NK-92 (cell line): Measurements from ENCODE around the gene IGFBPL1.
"Not testable (repeated sequence)": the region's sequence is repeated elsewhere in the genome, so short reads cannot be mapped to it uniquely, and the experiment has no call there.

Experiments
- DNase-seq: peaks from one replicate; lab custom pipeline; 2025; ENCODE audit not compliant: unreplicated experiment; lab: John Stamatoyannopoulos, UW

IGFBPL1 gene

DNA sequence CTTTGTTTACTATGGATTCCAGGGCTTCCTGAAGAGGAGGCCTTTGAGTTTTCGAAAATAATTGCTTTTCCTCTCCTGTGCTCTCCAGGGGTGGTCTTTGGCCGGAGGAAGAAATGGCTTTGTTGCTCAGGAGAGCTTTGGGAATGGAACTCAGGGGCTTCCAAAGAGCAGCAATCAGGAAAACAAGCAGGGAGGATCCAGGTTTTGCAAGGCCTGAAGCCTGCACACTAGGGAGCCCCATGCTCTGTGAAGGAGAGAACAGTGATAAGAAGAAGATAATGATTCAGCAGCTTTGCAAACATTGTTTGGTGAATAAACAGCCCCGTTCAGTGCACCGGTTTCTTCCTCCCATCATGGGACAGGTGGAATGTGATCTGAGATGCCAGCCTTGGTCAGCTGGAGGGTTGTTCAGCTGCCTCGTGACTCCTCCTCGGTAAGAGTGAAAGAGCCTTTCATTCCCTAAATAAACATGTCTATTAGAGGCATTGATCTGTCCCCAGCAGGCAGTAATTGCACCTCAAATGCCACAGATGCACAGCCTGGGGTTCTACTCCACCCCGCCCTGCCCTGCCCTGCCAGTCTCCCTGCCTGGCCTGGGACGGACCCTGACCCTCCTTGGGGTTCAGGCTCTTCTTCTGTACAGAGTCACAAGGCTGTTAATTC lies 43.3 kb downstream of the IGFBPL1 start:
- no peak for DNase-seq

DNA sequence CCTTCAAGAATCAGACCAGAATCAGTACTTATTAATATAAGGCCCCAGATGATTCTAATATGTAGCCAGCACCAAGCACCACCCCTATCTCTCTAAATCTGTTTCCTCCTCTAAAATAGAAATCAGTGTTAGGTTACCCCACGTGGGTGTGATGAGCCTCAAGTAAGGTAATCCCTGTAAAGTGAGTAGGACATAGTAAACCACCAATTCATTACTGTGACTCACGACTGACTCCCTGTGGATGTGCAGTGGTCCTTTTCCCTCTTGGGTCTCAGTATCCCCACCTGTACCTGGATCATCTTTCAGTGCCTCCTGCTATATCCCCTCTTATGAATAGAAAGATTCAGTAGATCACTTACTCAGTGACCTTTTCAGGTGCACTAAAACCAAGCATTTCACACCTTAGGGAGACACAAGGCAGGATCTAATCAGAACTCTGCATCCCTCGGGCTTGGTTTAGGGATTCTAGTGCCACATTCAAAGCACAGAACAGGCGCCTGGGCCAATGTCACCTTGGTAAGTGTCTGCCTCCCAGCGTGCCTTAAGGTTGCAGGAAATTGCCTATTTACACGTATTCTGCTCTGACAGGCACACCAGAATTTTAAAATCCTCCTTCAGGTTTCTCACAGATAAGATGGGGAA lies 43.9 kb downstream of the IGFBPL1 start:
- DNase-seq, result no peak

DNA sequence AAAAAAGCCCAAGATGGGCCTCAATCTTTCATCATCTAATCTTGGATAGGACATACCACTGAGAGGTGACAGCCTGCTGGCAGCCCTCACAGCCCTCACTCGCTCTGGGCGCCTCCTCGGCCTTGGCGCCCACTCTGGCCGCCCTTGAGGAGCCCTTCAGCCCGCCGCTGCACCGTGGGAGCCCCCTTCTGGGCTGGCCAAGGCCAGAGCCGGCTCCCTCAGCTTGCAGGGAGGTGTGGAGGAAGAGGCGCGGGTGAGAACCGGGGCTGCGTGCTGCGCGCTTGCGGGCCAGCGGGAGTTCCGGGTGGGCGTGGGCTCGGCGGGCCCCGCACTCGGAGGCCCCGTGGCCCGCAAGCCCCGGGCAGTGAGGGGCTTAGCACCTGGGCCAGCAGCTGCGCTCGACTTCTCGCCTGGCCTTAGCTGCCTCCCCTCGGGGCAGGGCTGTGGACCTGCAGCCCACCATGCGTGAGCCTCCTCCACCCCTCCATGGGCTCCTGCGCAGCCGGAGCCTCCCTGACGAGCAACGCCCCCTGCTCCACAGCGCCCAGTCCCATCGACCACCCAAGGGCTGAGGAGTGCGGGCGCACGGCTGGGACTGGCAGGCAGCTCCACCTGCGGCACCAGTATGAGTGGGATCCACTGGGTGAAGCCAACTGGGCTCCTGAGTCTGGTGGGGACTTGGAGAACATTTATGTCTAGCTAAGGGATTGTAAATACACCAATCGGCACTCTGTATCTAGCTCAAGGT lies 46.7 kb downstream of the IGFBPL1 start:
- not testable (repeated sequence) for DNase-seq

DNA sequence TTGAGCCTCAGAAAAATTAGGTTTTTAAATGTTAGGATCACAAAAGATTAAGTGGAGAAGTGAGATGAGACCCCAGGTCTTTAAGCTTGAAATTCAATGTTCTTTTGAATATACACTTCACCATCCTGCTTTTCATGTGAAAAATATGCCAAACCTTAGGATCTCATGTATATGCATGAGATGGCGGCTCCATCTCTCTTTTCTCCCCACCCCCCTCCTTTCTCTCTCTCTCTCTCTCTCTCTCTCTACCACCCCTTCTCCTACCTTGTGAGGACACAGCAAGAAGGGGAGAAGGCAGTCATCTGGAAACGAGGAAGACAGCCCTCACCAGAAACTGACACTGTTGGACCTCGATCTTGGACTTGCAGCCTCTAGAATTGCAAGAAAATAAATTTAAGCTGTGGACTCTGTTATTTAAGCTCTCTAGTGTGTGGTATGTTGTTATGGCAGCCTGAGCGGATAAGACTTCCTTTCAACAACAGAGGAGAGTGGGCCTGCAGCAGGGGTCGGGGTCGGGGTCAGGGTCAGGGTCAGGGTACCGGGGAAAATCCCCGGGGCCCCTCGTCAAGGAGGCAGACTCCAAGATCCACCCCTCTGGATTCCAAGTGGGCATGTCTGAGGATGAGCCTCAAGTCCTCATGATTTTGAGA lies 48.1 kb downstream of the IGFBPL1 start:
- DNase-seq, result no peak

DNA sequence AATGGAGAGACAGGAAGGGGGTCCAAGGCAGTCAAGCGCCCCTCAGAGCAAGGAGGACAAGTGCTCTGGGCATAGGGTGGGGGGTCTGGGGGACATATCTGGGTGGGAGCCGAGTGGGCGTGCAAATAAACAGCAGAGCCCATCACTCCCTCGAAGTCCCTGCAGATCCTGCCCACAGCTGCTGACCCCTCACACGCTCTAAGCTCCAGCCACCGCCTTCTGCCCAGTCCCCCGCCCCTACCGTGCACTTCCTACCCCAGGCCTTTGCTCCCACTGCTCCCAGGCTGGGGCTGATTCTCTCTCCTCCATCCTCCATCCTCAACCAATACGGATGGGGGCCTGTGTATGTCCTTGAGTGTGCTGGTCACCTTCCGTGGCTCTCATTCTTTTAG lies 48.7 kb downstream of the IGFBPL1 start:
- no peak for DNase-seq

DNA sequence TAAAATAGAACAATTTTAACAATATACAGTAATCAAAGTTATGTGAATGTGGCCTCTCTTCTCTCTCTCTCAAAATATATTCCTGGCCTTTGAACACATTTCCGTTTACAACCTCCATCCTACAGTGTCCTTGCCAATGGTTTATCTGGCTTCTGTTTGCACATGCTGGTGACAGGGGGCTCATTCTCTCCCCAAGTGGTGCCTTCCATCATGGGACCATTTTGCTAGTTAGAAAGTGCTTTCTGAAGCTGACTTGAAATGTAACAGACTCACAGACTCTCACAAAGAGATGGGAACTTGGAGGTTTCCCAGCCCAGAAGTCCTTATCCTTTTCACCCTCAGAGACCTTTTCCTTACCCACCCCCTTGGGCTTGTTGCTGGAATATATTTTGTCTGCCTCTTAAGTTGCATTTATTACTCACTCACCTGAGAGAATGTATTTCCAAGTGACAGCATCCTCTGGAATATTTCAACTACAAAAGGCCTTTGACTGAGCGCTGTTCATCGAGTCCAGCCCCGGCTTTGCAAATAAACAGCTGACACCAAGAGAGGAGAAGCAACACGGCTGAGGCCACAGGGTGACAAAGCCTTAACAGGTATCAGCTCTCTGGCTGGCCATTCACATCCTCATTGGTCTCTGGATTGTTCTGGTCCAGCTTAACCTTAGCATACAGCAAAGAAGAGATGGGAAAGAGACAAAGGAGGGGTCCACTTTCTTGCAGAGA lies 49.2 kb downstream of the IGFBPL1 start:
- no peak for DNase-seq

DNA sequence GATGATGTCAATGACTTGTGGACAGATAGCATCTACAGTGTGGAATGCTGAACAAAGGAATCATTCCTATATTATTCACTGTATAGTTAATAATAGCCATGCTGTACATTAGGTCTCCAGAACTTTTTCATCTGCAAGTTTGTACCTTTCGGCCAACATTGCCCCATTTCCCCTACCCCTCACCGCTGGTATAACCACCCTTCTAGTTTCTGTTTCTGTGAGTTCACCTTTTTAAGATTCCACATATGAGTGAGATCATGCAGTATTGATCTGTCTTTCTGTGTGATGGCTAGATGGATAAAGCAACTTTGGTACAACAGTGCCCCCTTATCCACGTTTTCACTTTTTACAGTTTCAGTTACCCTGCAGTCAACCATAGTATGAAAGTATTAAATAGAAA lies 50.6 kb downstream of the IGFBPL1 start:
- no peak for DNase-seq

DNA sequence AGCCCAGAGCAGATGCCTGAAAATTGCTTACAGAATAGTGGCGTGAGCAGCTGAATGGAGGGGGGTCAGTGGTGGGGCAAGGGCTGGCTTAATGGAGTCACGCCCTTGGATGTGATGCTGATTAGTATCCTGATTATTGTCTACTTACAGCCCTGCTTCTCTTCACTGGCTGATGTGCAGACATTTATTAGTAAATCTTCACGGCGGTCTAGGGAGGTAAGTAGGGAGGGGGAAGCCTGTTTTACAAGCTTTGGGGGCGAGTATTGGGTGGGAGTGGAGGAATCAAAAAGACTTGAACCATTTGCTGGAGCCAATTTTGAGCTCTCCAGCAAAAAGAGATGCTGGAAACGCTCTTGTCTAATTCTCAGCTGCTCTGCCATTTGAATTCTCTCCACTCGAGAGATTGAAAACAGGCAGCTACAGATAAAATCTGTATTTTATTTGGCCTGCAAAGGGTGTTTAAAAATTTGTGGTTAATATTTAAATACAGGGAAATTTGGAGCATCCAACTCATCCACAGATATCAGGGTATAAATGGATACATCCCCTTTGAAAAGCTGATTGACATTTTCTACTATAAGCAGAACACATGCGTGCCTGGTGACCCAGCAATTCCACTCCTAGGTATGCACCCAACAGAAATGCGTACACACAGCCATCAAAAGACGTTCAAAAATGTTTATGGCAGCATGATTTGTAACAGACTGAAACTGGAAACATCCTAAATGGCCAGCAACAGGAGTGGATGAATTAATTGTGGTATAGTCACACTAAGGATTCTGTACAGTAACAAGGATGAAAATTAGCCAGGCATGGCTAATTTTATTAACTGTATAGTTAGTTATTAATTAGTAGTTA lies 51.3 kb downstream of the IGFBPL1 start:
- DNase-seq, result no peak

DNA sequence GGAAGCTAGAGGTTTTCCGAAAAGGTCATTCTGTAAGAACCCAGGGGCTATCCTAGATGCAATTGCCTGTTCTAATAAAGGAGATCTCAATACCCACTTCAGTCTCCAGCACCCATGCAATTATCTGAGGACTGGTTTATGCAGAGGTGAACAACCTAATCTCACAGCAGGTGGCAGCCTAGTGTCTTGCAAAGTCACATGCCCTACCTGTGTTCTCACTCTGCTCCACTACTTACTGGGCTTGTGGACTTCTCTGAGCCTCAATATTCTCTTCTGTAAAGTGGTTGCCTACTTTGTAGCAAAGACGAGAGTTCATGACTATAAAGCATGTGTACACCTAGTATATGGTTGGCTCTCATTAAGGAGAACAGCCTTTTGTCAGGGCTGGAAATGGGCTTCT lies 52.8 kb downstream of the IGFBPL1 start:
- no peak for DNase-seq

DNA sequence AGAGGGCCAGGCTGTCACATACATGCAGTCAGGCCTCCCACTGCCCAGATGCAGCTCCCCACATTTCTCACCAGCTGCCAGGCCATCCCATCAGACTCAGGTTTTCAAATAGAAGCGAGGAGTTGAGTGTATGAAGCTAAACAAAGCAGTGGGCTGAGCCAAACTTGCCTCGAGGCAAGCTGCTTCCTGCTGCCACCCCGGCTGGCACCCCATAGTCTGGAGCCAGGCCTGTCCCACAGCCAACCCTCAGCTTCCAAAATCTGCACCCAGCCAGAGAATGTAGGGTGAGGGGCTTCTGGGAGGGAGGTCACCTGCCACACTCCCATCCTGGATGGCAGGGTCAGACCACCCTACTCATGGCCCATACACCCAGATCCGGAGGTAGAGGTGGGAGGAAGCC lies 54.1 kb downstream of the IGFBPL1 start:
- DNase-seq, result no peak

DNA sequence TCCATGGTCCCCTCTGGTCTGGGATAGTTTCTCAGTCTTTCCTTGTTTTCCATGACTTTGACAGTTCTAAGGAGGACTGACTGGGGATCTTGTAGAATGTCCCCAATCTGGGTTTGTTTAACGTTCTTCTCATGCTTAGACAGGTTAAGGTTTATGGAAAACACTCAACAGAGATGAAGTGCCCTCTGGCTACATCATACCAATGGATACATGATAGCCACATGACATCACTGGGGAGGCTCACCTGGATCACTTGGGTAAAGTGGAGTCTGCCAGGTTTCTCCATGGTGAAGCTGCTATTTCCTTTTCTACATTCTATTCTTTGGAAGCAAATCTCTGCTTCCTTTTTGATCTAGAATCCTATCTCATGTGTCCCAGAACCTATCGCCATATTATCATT lies 55.5 kb downstream of the IGFBPL1 start:
- no peak for DNase-seq

DNA sequence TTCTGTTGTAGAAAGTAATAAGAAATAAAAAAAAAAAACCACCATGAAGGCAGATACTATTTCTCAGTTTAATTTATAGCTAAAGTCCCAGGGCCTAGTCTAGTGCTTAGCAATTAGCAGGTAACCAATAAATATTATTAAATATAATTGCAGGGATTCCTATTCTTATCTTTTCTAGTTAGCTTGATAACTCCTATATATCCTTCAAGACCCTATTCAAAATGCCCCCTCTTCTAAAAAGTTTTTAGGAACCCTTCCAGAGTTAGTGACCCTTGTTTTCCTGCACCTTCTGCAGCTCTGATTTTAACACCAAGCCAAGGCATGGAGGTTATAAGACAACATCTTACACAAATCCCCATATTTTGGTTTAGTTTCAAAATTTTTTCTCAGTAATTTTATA lies 56.4 kb downstream of the IGFBPL1 start:
- DNase-seq, result no peak

DNA sequence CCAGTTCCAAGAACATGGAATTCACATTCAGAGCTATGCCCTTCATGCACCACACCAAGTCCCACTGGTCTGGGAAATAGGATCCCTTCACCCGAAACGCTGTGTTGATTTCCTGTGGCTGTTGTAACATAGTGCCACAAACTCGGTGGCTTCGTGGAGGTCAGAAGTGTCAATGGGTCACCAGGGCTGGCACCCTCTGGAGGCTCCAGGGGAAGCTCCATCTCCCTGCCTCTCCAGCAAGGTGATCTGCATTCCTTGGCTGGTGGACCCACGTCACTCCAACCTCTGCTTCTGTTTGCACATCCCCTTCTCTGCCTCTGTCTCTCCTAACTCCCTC lies 60.7 kb downstream of the IGFBPL1 start:
- DNase-seq, result no peak

DNA sequence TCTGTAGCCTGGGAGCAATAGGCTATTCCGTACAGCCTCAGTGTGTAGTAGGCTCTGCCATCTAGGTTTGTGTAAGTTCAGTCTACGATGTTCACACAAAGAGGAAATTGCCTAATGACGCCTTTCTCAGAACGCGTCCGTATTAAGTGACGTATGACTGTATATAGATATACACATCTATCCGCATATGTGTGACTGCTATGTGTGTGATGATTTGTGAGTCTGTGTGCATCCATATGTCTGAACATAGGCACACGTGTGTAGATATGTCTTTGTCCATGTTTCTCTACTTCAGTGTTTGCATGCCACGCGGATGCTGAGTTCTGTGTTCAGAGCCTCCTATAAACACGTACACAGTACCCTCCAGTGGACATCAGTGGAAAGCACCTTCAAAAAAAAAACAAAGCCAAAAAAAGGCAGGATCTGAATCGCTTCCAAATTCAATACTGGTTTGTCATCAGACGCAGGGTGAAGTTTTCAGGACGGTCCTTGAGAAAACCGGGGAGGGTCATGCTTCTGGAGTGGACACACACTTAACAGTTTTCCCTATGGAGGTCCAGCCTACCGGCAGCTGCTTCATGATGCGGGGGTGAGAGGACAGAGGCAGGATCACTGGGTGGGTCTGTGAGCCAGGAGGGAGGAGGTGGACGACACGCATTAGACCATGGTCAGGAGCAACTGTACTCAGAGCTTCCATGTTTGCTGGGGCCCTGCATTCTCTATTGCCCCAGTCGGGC lies 61.2 kb downstream of the IGFBPL1 start:
- no peak for DNase-seq

DNA sequence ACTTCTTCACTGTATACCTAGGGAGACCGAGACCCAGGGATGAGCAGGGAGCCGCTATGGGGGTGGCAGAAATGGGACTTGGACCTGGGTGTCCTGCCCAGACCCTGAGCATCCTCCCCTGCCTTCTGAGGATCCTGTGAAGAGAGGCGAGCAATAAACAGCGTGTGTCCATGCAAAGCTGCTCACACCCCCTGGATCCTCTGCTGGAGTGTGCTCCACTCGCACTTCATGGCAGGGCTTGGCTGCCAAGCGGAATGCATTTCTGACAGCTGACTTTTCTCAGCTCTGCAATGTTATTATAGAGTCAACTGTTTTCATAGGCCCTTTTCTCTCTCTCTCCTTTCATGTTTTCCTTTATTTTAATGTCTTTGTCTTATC lies 62.8 kb downstream of the IGFBPL1 start:
- no peak for DNase-seq

DNA sequence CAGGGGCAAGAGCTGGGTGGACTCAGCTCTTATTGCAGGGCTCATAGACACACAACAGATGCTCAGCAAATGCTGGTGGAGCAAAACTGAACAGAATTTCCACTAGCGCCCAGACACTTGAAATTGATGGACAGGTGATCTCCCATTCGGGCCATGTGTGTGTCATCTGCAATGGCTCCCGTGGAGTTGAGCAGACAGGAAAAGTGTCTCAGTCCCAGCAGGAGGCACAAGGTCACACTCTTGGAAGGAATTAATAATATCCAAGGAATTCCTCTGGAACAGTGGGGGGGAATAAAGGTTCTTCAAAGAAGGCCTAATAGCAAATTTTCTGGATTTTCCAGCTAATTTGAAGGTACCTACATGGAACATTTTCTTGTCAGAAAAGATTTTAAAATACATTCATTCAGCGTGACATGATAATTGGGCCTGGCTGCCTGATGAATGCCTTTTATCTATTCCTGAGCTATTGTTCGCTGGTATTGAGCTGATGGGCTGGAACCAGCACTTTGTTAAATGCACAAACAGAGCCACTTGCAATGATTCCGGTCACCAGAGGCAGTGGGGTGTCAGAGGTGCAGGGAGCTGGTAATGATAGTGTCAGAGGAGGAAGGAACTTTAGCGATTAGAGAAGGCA lies 63.3 kb downstream of the IGFBPL1 start:
- no peak for DNase-seq

DNA sequence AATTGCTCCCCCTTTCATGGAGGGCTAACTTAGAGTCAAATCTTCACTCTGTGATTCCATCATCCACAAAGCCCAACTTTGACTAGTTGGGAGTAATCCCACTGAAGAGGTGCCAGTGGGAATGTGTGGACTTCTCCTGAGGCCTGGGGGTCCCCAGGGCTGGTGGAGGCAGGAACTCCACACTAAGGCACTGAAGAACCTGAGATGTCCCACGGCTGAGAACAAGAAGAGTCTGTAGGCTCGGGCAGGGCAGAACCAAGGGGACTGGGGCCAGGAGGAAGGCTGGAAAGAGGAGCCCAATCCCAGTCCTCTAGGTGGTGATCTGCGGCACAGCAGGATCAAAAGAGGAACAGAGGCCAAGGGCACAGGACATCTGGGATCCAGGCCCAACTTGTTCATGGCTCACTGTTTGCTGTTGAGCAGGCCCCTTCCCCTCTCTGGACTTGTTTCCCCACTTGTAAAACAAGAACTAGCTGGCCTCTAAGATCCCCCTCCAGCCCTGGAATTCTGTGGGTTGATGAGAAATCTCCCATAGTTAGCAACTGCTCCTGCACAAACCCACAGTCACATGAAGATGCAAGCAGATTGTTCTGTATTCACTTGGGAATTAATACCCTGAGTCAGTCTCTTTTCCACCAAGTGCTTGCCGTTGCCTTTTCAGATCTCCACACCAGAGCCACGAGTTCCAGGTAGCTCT lies 64.4 kb downstream of the IGFBPL1 start:
- no peak for DNase-seq

DNA sequence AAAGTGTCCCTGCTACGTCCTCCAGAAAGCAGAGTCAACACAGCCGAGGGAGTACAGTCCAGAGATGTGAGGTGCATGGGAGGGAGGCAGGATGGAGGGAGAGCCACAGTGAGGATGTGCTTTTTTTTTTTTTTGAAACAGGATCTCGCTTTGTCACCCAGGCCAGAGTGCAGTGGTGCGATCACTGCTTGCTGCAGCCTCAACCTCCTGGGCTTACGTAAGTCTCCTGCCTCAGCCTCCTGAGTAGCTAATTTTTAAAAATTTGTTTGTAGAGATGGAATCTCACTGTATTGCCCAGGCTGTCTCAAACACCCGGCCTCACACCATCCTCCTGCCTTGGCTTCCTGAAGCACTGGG lies 65.0 kb downstream of the IGFBPL1 start:
- no peak for DNase-seq
